Left hindlimb (tissue), 1 donor: ENCODE data around the gene CHORDC1.
A peak's percentile ranks its signal among the peaks of the same experiment; 100 is the strongest.
"Not testable (repeated sequence)": the region's sequence is repeated elsewhere in the genome, so short reads cannot be mapped to it uniquely, and the experiment has no call there.

Experiments
- DNase-seq: peaks from one replicate; pipeline ENCODE4 v3.0.0-alpha.2; 2018

The CHORDC1 gene

DNA sequence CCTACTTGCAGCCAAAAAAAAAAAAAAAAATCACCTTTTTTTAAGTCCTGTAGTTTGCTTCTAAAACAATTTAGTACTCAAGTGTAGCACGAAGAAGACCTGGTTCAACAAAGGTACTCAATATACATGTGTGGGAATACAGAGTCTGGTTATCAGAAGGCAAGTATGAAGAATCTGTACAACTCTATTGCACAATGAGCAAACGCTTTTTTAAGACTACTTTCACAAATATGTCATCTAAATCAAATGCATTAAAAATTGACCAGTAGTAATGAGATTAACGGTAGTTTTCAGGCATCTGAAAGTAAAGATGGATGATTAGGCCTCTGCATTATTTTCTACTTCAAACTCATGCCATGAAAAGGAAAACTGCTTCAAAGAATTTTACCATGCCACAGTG, 9.5 kb downstream of the CHORDC1 start:
- no peak for DNase-seq

- no peak for DNase-seq
Measured at GRCh38 chr11:90208857-90209256, 14.0 kb downstream of the CHORDC1 start.

DNA sequence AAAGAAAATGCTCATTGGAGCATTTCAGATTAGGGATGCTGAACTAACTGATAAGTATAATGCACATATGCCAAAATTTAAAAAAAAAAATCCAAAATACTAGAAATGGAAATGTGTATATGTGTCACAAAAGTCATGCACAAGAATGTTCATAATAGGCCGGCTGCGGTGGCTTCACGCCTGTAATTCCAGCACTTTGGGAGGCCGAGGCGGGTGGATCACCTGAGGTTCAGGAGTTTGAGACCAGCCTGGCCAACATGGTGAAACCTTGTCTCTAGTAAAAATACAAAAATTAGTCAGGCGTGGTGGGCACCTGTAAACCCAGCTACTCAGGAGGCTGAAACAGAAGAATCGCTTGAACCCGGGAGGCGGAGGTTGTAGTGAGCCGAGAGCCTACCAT, 14.9 kb downstream of the CHORDC1 start:
- not testable (repeated sequence) for DNase-seq

- DNase-seq: no peak
Measured at GRCh38 chr11:90204832-90205646, 17.8 kb downstream of the CHORDC1 start.

GRCh38 chr11:90204407-90204806, 18.4 kb downstream of the CHORDC1 start:
- DNase-seq: no peak

GRCh38 chr11:90202342-90202741, 20.5 kb downstream of the CHORDC1 start:
- DNase-seq: no peak

DNA sequence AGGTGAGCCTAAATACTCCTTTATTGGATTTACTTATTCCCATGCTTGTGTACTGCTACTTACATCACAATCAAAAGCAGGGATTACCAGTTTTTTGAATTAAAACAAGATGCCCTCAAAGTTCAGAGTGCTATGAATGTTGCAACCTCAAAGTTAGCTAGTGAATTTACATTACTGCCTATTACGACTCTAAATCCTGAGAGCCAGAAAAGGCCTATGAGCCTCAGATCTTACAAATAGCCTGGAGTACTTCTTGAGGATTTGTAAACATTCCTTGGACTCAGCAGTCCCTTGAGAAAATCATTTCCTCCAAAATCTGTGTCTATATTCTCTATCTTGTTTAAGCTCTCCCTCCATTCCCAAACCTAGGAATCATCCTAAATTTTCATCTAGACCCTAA, 25.5 kb downstream of the CHORDC1 start:
- DNase-seq: no peak

GRCh38 chr11:90192869-90193582, 29.8 kb downstream of the CHORDC1 start:
- no peak for DNase-seq

- DNase-seq: no peak
Measured at GRCh38 chr11:90189011-90189410, 33.8 kb downstream of the CHORDC1 start.

- no peak for DNase-seq
Measured at GRCh38 chr11:90187839-90188238, 35.0 kb downstream of the CHORDC1 start.

- no peak for DNase-seq
Measured at GRCh38 chr11:90179923-90180322, 42.9 kb downstream of the CHORDC1 start.

DNA sequence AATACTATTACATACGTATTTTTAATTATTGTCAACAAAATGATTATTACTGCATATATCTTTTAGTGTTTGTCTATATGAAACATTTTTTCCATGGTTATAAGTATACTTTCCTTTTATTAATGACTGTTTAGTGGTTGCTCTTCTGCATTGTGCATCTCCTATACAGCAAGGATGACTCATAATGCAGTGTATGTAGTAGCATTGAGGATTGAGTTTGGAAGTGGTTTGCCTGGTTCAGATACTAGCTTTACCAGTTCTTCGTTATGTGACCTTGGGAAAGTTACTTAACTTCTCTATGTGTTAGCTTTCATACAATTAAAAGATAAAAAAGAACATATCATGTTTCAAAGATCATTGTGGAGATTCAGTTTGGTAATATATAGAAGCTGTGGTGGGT, 44.1 kb downstream of the CHORDC1 start:
- DNase-seq: no peak

- DNase-seq: no peak
Measured at GRCh38 chr11:90176069-90176468, 46.8 kb downstream of the CHORDC1 start.

GRCh38 chr11:90171359-90171758, 51.5 kb downstream of the CHORDC1 start:
- DNase-seq: no peak

- DNase-seq: no peak
Measured at GRCh38 chr11:90168571-90168970, 54.3 kb downstream of the CHORDC1 start.

- DNase-seq: not testable (repeated sequence)
Measured at GRCh38 chr11:90167704-90168103, 55.1 kb downstream of the CHORDC1 start.

DNA sequence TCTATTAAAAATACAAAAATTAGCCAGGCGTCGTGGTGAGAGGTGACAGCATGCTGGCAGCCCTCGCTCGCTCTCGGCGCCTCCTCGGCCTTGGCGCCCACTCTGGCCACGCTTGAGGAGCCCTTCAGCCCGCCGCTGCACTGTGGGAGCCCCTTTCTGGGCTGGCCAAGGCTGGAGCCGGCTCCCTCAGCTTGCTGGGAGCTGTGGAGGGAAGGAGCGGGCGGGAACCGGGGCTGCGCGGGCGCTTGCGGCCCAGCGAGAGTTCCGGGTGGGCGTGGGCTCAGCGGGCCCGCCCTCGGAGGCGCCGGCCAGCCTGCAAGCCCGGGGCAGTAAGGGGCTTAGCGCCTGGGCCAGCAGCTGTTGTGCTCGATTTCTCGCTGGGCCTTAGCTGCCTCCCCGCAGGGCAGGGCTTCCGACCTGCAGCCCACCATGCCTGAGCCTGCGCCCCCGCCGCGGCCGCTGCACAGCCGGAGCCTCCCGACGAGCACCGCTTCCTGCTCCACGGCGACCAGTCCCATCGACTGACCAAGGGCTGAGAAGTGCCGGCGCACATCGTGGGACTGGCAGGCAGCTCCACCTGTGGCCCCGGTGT, 55.8 kb downstream of the CHORDC1 start:
- peak; percentile 22 for DNase-seq
